H9 (cell line): ENCODE measurements around the gene COL4A6. TPM values are rescaled to one million over a fixed set of nuclear protein-coding genes. Genes with fewer than 3 reads are reported as not detected.

Experiments used
- DNase-seq: peaks from one replicate; pipeline ENCODE4 v3.0.0-alpha.2; 2017
- H2AFZ ChIP-seq: one replicate; pipeline ENCODE4 v1.6.1; 2013; ENCODE audit warnings: mild to moderate bottlenecking, low read length, control low read depth, moderate library complexity
- H2AK5ac ChIP-seq: 2 replicates; pipeline ENCODE4 v1.6.1; 2013; ENCODE audit warnings: low read length, control low read depth, mixed read lengths; ENCODE audit not compliant: insufficient read length
- H2BK120ac ChIP-seq: one replicate; pipeline ENCODE4 v1.6.1; 2013; ENCODE audit warnings: low read depth, mild to moderate bottlenecking, low read length, control low read depth, inconsistent platforms; ENCODE audit not compliant: poor library complexity, severe bottlenecking
- H2BK12ac ChIP-seq: 2 replicates; pipeline ENCODE4 v1.6.1; 2013; ENCODE audit warnings: low read length, control low read depth, mixed read lengths, low read depth; ENCODE audit not compliant: insufficient read length
- H2BK15ac ChIP-seq: 2 replicates; pipeline ENCODE4 v1.6.1; 2013; ENCODE audit warnings: low read depth, low read length, control low read depth
- H2BK20ac ChIP-seq: one replicate; pipeline ENCODE4 v1.6.1; 2013; ENCODE audit warnings: low read depth, mild to moderate bottlenecking, low read length, control low read depth, inconsistent platforms; ENCODE audit not compliant: poor library complexity, severe bottlenecking
- H2BK5ac ChIP-seq: 2 replicates; pipeline ENCODE4 v1.6.1; 2013; ENCODE audit warnings: low read length, control low read depth, mixed read lengths; ENCODE audit not compliant: insufficient read length
- H3K14ac ChIP-seq: 2 replicates; pipeline ENCODE4 v1.6.1; 2013; ENCODE audit warnings: low read length, control low read depth; ENCODE audit not compliant: insufficient read depth
- H3K18ac ChIP-seq: 2 replicates; pipeline ENCODE4 v1.6.1; 2013; ENCODE audit warnings: low read depth, mild to moderate bottlenecking, mixed read lengths, low read length, control low read depth; ENCODE audit not compliant: insufficient read length
- H3K23ac ChIP-seq: 2 replicates; pipeline ENCODE4 v1.6.1; 2013; ENCODE audit warnings: low read length, control low read depth, mixed read lengths, low read depth; ENCODE audit not compliant: insufficient read length
- H3K23me2 ChIP-seq: 2 replicates; pipeline ENCODE4 v1.6.1; 2013; ENCODE audit warnings: low read depth, mild to moderate bottlenecking, mixed read lengths, low read length, control low read depth; ENCODE audit not compliant: insufficient read length, poor library complexity, severe bottlenecking
- H3K27ac ChIP-seq: 2 replicates; pipeline ENCODE4 v1.5.1; 2013; ENCODE audit warnings: low read length, control low read depth, mixed read lengths, low read depth; ENCODE audit not compliant: insufficient read length
- H3K27me3 ChIP-seq: 2 replicates; pipeline ENCODE4 v1.6.1; 2013; ENCODE audit warnings: low read length, control low read depth, inconsistent platforms; ENCODE audit not compliant: insufficient read depth
- H3K4ac ChIP-seq: 2 replicates; pipeline ENCODE4 v1.6.1; 2013; ENCODE audit warnings: low read depth, mild to moderate bottlenecking, control low read depth, inconsistent platforms, low read length, moderate library complexity
- H3K4me1 ChIP-seq: 2 replicates; pipeline ENCODE4 v1.6.1; 2013; ENCODE audit warnings: low read length, control low read depth, inconsistent platforms; ENCODE audit not compliant: insufficient read depth
- H3K4me2 ChIP-seq: 2 replicates; pipeline ENCODE4 v1.6.1; 2013; ENCODE audit warnings: low read length, control low read depth, mixed read lengths; ENCODE audit not compliant: insufficient read length, insufficient read depth
- H3K56ac ChIP-seq: 2 replicates; pipeline ENCODE4 v1.6.1; 2013; ENCODE audit warnings: low read depth, mild to moderate bottlenecking, mixed read lengths, low read length, control low read depth; ENCODE audit not compliant: insufficient read length
- H3K79me1 ChIP-seq: 2 replicates; pipeline ENCODE4 v1.6.1; 2013; ENCODE audit warnings: low read depth, mild to moderate bottlenecking, moderate library complexity, low read length, control low read depth, inconsistent platforms; ENCODE audit not compliant: insufficient read depth, poor library complexity, severe bottlenecking
- H3K79me2 ChIP-seq: 2 replicates; pipeline ENCODE4 v1.6.1; 2013; ENCODE audit warnings: low read length, control low read depth, inconsistent platforms; ENCODE audit not compliant: insufficient read depth
- H3K9ac ChIP-seq: 2 replicates; pipeline ENCODE4 v1.6.1; 2013; ENCODE audit warnings: low read length, control low read depth, mixed read lengths; ENCODE audit not compliant: insufficient read length; ENCODE audit errors: extremely low read depth
- H3K9me3 ChIP-seq: one replicate; pipeline ENCODE4 v1.6.1; 2013; ENCODE audit warnings: low read depth, low read length, inconsistent platforms; ENCODE audit not compliant: control insufficient read depth
- H3T11ph ChIP-seq: one replicate; pipeline ENCODE4 v1.6.1; 2013; ENCODE audit warnings: mild to moderate bottlenecking, low read length, control low read depth, inconsistent platforms
- H4K20me1 ChIP-seq: one replicate; pipeline ENCODE4 v1.6.1; 2013; ENCODE audit not compliant: control insufficient read depth, insufficient read length, insufficient read depth
- H4K5ac ChIP-seq: 2 replicates; pipeline ENCODE4 v1.6.1; 2013; ENCODE audit warnings: low read depth, mild to moderate bottlenecking, mixed read lengths, low read length, control low read depth; ENCODE audit not compliant: insufficient read length
- H4K8ac ChIP-seq: replicated peaks from 2 replicates; pipeline ENCODE4 v1.6.1; 2013; ENCODE audit warnings: low read length, control low read depth, mixed read lengths, low read depth; ENCODE audit not compliant: insufficient read length
- H4K91ac ChIP-seq: 2 replicates; pipeline ENCODE4 v1.6.1; 2013; ENCODE audit warnings: low read depth, mild to moderate bottlenecking, moderate library complexity, mixed read lengths, low read length, control low read depth; ENCODE audit not compliant: insufficient read length
- H3K27ac Mint-ChIP-seq, 3 experiments: 2 replicates in 2 of 3; 3 replicates in 1 of 3; pipeline ENCODE4 v1.8.0; 2020 to 2021; ENCODE audit warnings: mixed read lengths in 3 of 3, mild to moderate bottlenecking in 1 of 3, moderate library complexity in 1 of 3
- H3K27me3 Mint-ChIP-seq: 2 replicates; pipeline ENCODE4 v1.8.0; 2021; ENCODE audit warnings: low read depth, mild to moderate bottlenecking, moderate library complexity, mixed read lengths
- H3K36me3 Mint-ChIP-seq, 3 experiments: 2 replicates in 2 of 3; 3 replicates in 1 of 3; pipeline ENCODE4 v1.8.0; 2020 to 2021; ENCODE audit warnings: low read depth in 3 of 3, mixed read lengths in 3 of 3; ENCODE audit not compliant: insufficient read depth in 1 of 3
- H3K4me1 Mint-ChIP-seq, 2 experiments: 2 replicates each; pipeline ENCODE4 v1.8.0; 2020; ENCODE audit warnings: mixed read lengths in 2 of 2
- H3K4me3 Mint-ChIP-seq, 2 experiments: 2 replicates in 1 of 2; 3 replicates in 1 of 2; pipeline ENCODE4 v1.8.0; 2020 to 2021; ENCODE audit warnings: mild to moderate bottlenecking in 2 of 2, mixed read lengths in 2 of 2, moderate library complexity in 1 of 2
- H3K9me3 Mint-ChIP-seq, 2 experiments: 2 replicates in 1 of 2; 3 replicates in 1 of 2; pipeline ENCODE4 v1.8.0; 2020; ENCODE audit warnings: mild to moderate bottlenecking in 2 of 2, mixed read lengths in 2 of 2, moderate library complexity in 1 of 2
- CTCF ChIP-seq: fragments of 200-600 bp; sonication (generic); conservative IDR thresholded peaks from 3 replicates; pipeline ENCODE4 v1.8.0; 2021; ENCODE audit warnings: antibody characterized with exemption, mild to moderate bottlenecking
- WGBS: extraction: QIAGEN DNeasy Blood & Tissue Kit; methylation state at CpG from one replicate; pipeline ENCODE4 v1.1.7; 2013; ENCODE audit warnings: missing lambda C conversion rate, low lambda C conversion rate, mixed read lengths; ENCODE audit not compliant: insufficient read length; ENCODE audit errors: extremely low coverage; 5-methylcytosine and 5-hydroxymethylcytosine counted together
- total RNA-seq: library from RNA; stranded (reverse); gene quantifications from 2 replicates; pipeline ENCODE4 v1.2.1, GENCODE V29; 2021

Gene COL4A6
- total RNA-seq, 1 experiment from 2014 or later = 16.7 TPM

DNA sequence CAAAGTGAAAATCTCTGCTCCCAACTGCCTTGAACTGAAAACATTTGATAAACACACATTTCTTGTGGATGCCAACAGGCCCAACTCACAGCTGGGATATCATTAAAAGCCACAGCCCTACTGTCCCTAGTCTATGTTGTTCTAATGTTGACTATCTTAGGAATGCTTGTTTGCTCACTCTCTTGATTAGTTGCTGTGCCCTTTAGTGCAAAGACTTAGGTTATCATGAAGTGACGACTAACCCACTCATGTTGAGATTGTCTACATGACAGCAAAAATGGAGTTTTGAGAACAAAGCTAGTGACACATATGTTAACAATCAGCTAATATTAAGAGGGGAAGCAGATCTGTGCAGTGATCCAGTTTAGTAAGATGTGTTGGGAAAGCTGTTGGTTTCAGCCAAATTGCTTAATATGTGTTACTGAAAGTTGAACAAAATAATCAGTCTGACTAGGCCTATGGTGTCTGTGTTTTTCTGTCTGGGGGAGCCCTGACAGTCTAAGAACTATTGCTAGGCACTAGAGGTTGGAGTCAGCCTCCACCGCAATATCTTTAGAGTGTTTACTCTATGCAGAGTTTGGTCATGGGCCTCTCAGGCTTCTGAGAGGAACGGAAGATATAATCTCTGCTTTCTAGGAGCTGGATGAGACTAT is 221.2 kb downstream of the COL4A6 start:
- no peaks in the 10 kb centered on the region for H3K79me2 ChIP-seq
- H3T11ph ChIP-seq = no peak overlapping the region
- no peak overlapping the region for H4K91ac ChIP-seq
- no peak overlapping the region for H3K4ac ChIP-seq
- H3K56ac ChIP-seq = no peak overlapping the region
- no peak for DNase-seq
- no peak overlapping the region for H2BK5ac ChIP-seq
- H3K9me3 Mint-ChIP-seq = no peaks in the 10 kb centered on the region
- H3K27ac Mint-ChIP-seq = no peak overlapping the region; a peak in 1 of 7 replicates
- H3K79me1 ChIP-seq = no peaks in the 10 kb centered on the region
- H3K9me3 ChIP-seq = no peaks in the 10 kb centered on the region
- no peak overlapping the region for H3K4me3 Mint-ChIP-seq
- H4K5ac ChIP-seq = no peak overlapping the region
- H2BK20ac ChIP-seq = no peak overlapping the region
- WGBS = no CpG with 5 or more reads among the region's 3 CpGs
- H2BK15ac ChIP-seq = no peak overlapping the region
- H3K36me3 Mint-ChIP-seq = peaks cover 0 to 8% (median 5%) of the 10 kb centered on the region in 3 experiments; a peak in 3 of 7 replicates
- no peak overlapping the region for H2BK12ac ChIP-seq
- no peaks in the 10 kb centered on the region for H3K27me3 Mint-ChIP-seq
- no peak for TF ChIP-seq CTCF
- H3K23me2 ChIP-seq = no peaks in the 10 kb centered on the region
- H2BK120ac ChIP-seq = no peak overlapping the region
- no peak overlapping the region for H3K14ac ChIP-seq
- no peaks in the 10 kb centered on the region; a peak in 1 of 4 replicates for H3K4me1 Mint-ChIP-seq
- H3K4me1 ChIP-seq = no peaks in the 10 kb centered on the region
- no peak overlapping the region for H2AK5ac ChIP-seq
- no peak overlapping the region for H3K18ac ChIP-seq
- H2AFZ ChIP-seq = no peak overlapping the region
- no peak overlapping the region for H3K9ac ChIP-seq
- H3K23ac ChIP-seq = no peak overlapping the region
- no peak overlapping the region for H3K27ac ChIP-seq
- H3K4me2 ChIP-seq = no peak overlapping the region
- no peak overlapping the region for H4K8ac ChIP-seq
- H4K20me1 ChIP-seq = no peaks in the 10 kb centered on the region
- H3K27me3 ChIP-seq = no peaks in the 10 kb centered on the region
